GM20431 (cell line): ENCODE measurements around the gene NAB2.
"Not testable (repeated sequence)": the region's sequence is repeated elsewhere in the genome, so short reads cannot be mapped to it uniquely, and the experiment has no call there.

Experiments used
- in situ Hi-C: fragments of 300-500 bp; cut with MseI, MboI; formaldehyde crosslinking; loops from one replicate; pipeline ENCODE4 v1.15.0; 2020; ENCODE audit warnings: low sequenced_read_pairs; ENCODE audit not compliant: unreplicated experiment

The NAB2 gene

GRCh38 chr12:57063991-57064685 is 24.8 kb upstream of the NAB2 start:
- in situ Hi-C loops, result no loop called here

- in situ Hi-C loops, result no loop called here
These were observed 22.7 kb upstream of the NAB2 start for GRCh38 chr12:57066245-57066644.

DNA sequence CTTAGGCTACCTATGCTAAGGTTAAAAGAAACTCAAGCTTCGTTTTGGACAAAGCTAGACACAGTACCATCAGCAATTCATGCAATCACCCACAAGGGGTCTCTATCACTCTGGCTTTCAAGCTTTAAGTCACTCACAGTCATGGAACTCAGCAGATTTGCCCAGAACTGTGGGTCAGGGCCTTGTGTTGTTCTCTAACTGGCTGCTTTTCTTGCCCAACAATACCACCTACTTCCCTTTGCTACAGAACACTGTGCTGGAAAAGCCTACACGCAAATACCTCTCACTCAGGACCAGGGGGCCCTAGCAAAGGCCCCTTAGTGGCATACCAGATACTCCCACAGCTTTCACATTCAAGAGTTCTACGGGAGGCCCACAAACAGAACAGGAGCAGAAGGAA is 19.4 kb upstream of the NAB2 start:
- in situ Hi-C loops, result no loop called here

DNA sequence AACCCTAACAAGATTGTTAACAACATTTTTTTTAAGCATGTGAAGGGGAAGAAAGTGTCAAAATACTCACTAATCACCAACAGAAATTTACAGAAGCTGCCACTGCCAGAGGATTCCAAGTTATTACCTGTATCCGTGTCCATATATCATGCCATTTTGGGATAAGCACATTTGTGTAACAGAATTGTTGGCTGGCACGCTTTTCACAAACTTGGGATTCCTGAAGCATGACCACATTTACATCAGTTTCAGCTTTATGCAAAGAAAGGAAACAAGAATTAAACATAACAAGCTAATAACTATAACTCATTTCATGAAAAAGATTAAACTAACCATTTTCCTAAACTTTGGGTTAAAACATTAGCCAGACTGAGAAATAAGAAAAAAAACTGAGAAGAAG is 16.3 kb upstream of the NAB2 start:
- in situ Hi-C loops, result no loop called here

DNA sequence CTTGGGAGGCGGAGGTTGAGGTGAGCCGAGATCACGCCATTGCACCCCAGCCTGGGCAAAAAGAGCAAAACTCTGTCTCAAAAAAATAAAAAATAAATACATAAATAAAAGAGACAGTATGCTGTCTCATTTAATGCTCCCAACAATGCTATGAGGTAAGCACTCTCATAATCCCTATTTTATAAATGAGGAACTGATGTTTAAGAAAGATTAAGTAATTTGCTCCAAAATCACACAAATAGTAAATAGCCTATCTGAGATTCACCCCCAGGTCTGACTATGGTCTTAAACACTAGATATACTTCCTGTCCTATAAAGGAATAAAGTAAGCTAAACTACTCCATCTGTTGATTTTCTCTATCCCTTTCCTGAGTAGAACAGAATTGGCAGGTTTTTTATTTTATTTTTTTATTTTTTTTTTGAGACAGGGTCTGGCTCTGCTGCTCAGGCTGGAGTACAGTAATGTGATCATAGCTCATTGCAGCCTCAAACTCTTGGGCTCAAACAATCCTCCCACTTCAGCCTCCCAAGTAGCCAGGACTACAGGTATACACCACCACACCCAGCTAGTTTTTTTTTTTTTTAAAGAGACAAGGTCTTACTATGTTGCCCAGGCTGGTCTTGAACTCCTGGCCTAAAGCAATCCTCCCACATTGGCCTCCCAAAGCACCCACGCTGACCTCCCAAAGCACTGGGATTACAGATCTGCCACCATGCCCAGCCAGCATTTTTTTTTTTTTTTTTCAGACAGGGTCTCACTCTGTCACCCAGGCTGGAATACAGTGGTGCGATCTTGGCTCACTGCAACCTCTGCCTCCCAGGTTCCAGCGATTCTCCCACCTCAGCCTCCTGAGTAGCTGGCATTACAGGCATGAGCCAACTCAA is 15.1 kb upstream of the NAB2 start:
- in situ Hi-C loops, result not testable (repeated sequence)

- in situ Hi-C loops, result no loop called here
These were observed 10.2 kb upstream of the NAB2 start, which contains the start of gene NEMP1 for GRCh38 chr12:57078519-57079404. TSS of gene NEMP1 (minus strand) at chr12:57078791. CDS start at chr12:57078745, 46 bp downstream.

GRCh38 chr12:57079821-57080220 is 9.1 kb upstream of the NAB2 start:
- in situ Hi-C loops, result no loop called here

GRCh38 chr12:57080855-57081254 is 8.1 kb upstream of the NAB2 start:
- in situ Hi-C loops, result no loop called here

GRCh38 chr12:57085999-57086492 is 2.9 kb upstream of the NAB2 start:
- in situ Hi-C loops, result no loop called here

DNA sequence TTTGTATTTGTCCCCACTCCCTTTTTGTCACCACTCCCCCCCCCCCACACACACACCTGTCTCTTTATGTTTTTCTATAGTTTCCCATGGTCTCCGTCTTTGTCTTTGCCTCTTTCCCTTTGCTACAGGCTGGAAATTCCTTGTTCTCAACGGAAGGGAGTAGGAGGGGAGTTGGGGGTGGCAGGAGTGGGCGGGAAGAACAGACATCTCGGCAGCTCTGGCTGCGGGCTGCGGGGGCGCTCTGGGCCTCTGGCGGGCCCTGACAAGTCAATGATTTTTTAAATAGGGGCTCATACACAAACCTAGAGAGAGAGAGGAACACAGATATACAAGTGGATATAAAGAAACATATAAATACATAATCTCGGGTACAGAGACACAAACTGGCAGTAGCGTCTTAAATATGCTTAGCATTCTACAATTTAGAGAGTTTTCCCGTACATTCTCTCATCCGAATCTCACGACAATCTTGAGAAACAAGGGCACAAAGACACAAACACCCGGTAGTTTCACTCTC is 2.4 kb upstream of the NAB2 start:
- in situ Hi-C loops, result no loop called here

GRCh38 chr12:57087010-57087690 is 1.8 kb upstream of the NAB2 start:
- in situ Hi-C loops, result no loop called here

DNA sequence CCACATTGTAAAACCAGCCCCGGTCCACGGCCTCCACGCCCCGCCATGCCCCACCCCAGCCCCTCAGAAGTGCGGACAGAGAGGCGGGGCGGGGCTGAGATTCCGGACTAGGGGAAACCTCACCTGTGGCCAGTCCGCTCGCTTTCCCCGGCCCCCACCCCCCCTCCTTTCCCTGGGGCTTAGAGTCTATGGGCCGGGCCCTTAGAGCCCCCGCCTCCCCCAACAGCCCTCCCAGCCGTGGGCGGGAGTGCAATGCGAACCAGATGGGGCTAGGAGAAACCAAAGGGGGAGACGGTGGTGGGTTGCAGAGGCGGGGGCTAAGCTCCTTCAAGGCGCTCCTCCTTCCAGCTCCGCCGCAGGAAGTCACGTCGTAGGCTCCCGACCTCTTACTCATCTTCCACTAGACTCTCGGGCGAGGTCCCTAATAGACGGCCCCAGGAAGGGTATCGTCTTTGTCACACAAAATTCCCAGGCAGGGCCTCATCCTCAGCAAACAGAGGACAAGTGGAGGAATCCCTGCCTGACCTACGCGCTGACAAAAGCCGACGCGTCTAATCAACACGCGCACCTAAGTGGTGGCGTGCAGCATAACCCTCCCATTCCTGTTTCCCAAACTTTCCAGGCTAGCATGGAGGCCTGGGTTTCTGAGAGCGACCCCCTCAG is 1.1 kb upstream of the NAB2 start:
- in situ Hi-C loops, result no loop called here

DNA sequence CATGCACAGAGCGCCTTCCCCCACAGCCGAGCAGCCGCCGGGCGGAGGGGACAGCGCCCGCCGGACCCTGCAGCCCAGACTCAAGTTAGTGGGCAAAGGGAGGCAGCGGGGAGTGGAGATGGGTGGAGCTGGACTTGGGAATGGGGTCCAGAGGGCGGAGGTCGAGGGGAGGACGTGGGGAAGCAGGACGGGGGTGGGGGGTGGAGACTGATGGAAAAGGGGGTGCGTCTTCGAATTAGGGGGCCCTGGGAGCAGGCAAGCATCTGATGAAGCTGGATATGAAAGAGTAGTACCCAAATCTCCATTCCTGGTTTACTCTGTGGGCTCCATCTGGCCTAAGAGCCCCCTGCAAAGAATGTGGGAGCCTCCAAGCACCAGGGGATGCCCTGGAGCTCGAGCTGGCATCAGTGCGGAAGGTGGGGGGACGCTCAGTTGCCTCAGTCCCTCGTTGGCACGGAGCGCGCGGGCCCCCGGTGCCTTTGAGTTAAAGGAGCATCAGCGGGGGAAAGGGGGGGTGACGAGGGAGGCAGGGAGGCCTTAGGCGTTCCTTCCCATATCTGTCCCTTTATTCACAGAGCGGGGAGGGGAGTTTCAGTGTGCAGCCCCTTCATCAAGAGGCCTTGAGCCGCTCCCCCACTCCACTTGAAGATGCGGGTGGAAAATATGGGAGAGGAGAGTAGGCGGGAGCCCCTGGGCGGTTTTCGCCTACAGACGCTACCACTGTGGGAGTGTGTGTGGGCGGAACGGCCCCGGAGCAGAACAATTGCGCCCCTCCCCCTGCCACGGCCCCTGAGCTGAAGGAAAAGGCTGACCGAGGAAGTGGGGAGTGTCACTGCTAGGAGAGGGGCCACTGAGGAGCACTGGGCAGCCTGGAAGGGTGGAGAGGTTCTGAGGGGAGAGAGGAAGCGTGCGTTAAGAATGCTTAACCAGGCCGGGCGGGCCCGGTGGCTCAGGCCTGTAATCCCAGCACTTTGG is 644 bp downstream of the NAB2 start:
- in situ Hi-C loops, result no loop called here

DNA sequence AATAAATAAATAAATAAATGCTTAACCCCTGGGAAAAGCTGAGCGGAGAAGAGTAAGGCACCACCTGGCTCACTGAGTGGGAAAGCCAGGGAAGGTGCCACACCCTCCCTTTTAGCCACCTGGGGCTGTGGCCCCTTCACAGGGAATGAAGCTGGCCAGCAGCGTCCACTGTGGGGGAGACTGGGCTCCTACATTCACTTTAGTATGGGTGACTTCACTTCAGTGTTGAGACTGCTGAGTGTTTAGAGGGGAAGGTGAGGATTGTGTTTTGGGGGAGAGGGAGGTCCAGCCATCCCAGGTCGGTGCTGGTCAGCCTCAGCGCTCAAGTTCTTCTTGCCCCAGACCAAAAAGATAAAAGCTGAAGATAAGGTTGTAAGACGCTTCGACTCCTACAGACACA is 1.6 kb downstream of the NAB2 start:
- in situ Hi-C loops, result no loop called here

DNA sequence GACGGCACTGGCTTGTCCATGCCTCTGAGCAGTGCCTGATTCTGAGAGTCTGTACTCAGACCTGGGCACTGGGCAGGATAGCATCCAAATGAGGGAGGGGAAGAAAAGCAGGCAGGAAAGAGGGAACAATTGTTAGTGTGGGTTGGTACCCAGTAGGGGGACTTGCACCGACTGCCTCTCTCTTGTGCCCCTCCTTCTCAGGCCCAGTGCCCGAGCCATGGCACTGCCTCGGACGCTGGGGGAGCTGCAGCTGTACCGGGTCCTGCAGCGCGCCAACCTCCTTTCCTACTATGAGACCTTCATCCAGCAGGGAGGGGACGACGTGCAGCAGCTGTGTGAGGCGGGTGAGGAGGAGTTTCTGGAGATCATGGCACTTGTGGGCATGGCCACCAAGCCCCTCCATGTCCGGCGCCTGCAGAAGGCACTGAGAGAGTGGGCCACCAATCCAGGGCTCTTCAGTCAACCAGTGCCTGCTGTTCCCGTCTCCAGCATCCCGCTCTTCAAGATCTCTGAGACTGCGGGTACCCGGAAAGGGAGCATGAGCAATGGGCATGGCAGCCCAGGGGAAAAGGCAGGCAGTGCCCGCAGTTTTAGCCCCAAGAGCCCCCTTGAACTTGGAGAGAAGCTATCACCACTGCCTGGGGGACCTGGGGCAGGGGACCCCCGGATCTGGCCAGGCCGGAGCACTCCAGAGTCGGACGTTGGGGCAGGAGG is 2.2 kb downstream of the NAB2 start:
- in situ Hi-C loops, result no loop called here

GRCh38 chr12:57091638-57092528 is 3.0 kb downstream of the NAB2 start:
- in situ Hi-C loops, result no loop called here
